ENCODE results near the gene VANGL1.

DNA sequence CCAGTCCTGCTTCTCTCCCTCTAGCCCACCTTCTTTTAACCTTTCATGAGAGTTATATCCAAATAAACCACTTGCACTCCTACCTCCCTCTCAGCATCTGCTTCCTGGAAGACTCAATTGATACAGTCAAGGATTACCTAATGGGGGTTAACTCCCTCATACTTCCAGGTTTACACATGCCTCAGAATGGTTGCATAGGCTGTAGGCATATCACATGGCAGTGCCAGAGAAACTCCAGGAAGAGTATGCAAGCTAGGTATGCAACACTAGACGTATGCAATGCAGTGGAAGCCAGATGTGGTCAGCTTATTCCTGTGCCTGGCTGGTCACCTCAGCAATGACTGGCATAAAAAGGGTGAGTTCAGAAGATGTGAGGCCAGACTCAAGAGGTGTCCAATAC lies 32.7 kb upstream of the VANGL1 start:
- TF ChIP-seq, protein P1, sequence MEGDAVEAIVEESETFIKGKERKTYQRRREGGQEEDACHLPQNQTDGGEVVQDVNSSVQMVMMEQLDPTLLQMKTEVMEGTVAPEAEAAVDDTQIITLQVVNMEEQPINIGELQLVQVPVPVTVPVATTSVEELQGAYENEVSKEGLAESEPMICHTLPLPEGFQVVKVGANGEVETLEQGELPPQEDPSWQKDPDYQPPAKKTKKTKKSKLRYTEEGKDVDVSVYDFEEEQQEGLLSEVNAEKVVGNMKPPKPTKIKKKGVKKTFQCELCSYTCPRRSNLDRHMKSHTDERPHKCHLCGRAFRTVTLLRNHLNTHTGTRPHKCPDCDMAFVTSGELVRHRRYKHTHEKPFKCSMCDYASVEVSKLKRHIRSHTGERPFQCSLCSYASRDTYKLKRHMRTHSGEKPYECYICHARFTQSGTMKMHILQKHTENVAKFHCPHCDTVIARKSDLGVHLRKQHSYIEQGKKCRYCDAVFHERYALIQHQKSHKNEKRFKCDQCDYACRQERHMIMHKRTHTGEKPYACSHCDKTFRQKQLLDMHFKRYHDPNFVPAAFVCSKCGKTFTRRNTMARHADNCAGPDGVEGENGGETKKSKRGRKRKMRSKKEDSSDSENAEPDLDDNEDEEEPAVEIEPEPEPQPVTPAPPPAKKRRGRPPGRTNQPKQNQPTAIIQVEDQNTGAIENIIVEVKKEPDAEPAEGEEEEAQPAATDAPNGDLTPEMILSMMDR (IDR thresholded peaks at IDR 0.05; ENCODE audit: low read depth, low read length, missing input control) = no peak
- TF ChIP-seq JUND (IDR thresholded peaks at IDR 0.05) = no peak
- no peak for TF ChIP-seq FOXA1 (IDR thresholded peaks at IDR 0.05)
- no peak for TF ChIP-seq TAF1 (conservative IDR thresholded peaks at IDR 0.05)
- no peak for TF ChIP-seq YY1 (IDR thresholded peaks at IDR 0.05)
- no peak for TF ChIP-seq SP1 (IDR thresholded peaks at IDR 0.05)
- TF ChIP-seq, protein P2, sequence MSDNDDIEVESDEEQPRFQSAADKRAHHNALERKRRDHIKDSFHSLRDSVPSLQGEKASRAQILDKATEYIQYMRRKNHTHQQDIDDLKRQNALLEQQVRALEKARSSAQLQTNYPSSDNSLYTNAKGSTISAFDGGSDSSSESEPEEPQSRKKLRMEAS (IDR thresholded peaks at IDR 0.05) = no peak
- TF ChIP-seq, protein P3, sequence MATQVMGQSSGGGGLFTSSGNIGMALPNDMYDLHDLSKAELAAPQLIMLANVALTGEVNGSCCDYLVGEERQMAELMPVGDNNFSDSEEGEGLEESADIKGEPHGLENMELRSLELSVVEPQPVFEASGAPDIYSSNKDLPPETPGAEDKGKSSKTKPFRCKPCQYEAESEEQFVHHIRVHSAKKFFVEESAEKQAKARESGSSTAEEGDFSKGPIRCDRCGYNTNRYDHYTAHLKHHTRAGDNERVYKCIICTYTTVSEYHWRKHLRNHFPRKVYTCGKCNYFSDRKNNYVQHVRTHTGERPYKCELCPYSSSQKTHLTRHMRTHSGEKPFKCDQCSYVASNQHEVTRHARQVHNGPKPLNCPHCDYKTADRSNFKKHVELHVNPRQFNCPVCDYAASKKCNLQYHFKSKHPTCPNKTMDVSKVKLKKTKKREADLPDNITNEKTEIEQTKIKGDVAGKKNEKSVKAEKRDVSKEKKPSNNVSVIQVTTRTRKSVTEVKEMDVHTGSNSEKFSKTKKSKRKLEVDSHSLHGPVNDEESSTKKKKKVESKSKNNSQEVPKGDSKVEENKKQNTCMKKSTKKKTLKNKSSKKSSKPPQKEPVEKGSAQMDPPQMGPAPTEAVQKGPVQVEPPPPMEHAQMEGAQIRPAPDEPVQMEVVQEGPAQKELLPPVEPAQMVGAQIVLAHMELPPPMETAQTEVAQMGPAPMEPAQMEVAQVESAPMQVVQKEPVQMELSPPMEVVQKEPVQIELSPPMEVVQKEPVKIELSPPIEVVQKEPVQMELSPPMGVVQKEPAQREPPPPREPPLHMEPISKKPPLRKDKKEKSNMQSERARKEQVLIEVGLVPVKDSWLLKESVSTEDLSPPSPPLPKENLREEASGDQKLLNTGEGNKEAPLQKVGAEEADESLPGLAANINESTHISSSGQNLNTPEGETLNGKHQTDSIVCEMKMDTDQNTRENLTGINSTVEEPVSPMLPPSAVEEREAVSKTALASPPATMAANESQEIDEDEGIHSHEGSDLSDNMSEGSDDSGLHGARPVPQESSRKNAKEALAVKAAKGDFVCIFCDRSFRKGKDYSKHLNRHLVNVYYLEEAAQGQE (IDR thresholded peaks at IDR 0.05) = no peak
- no peak for TF ChIP-seq RAD21 (IDR thresholded peaks at IDR 0.05)
- TF ChIP-seq, protein P4, sequence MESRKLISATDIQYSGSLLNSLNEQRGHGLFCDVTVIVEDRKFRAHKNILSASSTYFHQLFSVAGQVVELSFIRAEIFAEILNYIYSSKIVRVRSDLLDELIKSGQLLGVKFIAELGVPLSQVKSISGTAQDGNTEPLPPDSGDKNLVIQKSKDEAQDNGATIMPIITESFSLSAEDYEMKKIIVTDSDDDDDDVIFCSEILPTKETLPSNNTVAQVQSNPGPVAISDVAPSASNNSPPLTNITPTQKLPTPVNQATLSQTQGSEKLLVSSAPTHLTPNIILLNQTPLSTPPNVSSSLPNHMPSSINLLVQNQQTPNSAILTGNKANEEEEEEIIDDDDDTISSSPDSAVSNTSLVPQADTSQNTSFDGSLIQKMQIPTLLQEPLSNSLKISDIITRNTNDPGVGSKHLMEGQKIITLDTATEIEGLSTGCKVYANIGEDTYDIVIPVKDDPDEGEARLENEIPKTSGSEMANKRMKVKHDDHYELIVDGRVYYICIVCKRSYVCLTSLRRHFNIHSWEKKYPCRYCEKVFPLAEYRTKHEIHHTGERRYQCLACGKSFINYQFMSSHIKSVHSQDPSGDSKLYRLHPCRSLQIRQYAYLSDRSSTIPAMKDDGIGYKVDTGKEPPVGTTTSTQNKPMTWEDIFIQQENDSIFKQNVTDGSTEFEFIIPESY (IDR thresholded peaks at IDR 0.05) = no peak
- TF ChIP-seq GABPA (IDR thresholded peaks at IDR 0.05 in 1 of 2, conservative IDR thresholded peaks at IDR 0.05 in 1 of 2) = no peak
- TF ChIP-seq RXRA (IDR thresholded peaks at IDR 0.05) = no peak

All from liver (tissue), 3 donors.